GM21526 (cell line): ENCODE results near the gene AP1AR.
"Not testable (repeated sequence)": the region's sequence is repeated elsewhere in the genome, so short reads cannot be mapped to it uniquely, and the experiment has no call there.

Source experiments
- ATAC-seq: cut with Tn5 transposase; IDR thresholded peaks from one replicate; pipeline ENCODE4 v1.9.1; 2021; ENCODE audit warnings: moderate library complexity; ENCODE audit not compliant: unreplicated experiment, low FRiP score

Gene AP1AR

GRCh38 chr4:112277705-112278448, 46.3 kb downstream of the AP1AR start:
- no peak for ATAC-seq

GRCh38 chr4:112279025-112279881, 47.7 kb downstream of the AP1AR start:
- ATAC-seq: peak; percentile 51

GRCh38 chr4:112279882-112280315, 48.3 kb downstream of the AP1AR start:
- peak; percentile 19 for ATAC-seq

- ATAC-seq: no peak
Measured at GRCh38 chr4:112280386-112281056, 48.9 kb downstream of the AP1AR start.

- not testable (repeated sequence) for ATAC-seq
Measured at GRCh38 chr4:112281895-112282398, 50.4 kb downstream of the AP1AR start.

- no peak for ATAC-seq
Measured at GRCh38 chr4:112282860-112283667, 51.5 kb downstream of the AP1AR start.

- no peak for ATAC-seq
Measured at GRCh38 chr4:112284166-112284565, 52.6 kb downstream of the AP1AR start.

GRCh38 chr4:112284662-112285411, 53.2 kb downstream of the AP1AR start:
- no peak for ATAC-seq

- ATAC-seq: peak; percentile 32
Measured at GRCh38 chr4:112287258-112287989, 55.8 kb downstream of the AP1AR start.

GRCh38 chr4:112288455-112288854, 56.9 kb downstream of the AP1AR start:
- peak; percentile 29 for ATAC-seq

GRCh38 chr4:112289407-112290253, 58.0 kb downstream of the AP1AR start:
- no peak for ATAC-seq

- no peak for ATAC-seq
Measured at GRCh38 chr4:112290341-112290740, 58.8 kb downstream of the AP1AR start.

GRCh38 chr4:112296949-112297880, 65.6 kb downstream of the AP1AR start, which contains the start of gene ALPK1:
Gene ALPK1, plus strand, starts transcription at chr4:112297369.
- peak; percentile 66 for ATAC-seq

GRCh38 chr4:112299721-112300120, 68.1 kb downstream of the AP1AR start:
- ATAC-seq: no peak

- ATAC-seq: peak; percentile 53
Measured at GRCh38 chr4:112302320-112303274, 71.0 kb downstream of the AP1AR start.
